Thyroid gland (tissue), 4 donors: Measurements from ENCODE around the gene XYLB. TPM values are rescaled to one million over a fixed set of nuclear protein-coding genes. Genes with fewer than 3 reads are reported as not detected.

Experiments used
- DNase-seq, 2 donors: peaks; one replicate each; pipeline ENCODE4 v3.0.0-alpha.2; 2019
- H3K27ac ChIP-seq, 3 donors: fragments of 200-600 bp; sonication (generic); 1 replicate in 2 of 3; 2 replicates in 1 of 3; pipeline ENCODE4 v1.5.1; 2016 to 2019; ENCODE audit warnings: mild to moderate bottlenecking in 1 of 3, moderate library complexity in 1 of 3
- H3K27me3 ChIP-seq: fragments of 200-600 bp; sonication (generic); one replicate; pipeline ENCODE4 v1.5.1; 2019
- H3K36me3 ChIP-seq, 2 donors: fragments of 200-600 bp; sonication (generic); one replicate each; pipeline ENCODE4 v1.5.1; 2016 to 2019
- H3K4me1 ChIP-seq, 2 donors: fragments of 200-600 bp; sonication (generic); one replicate each; pipeline ENCODE4 v1.5.1; 2017 to 2019
- H3K4me3 ChIP-seq, 3 donors: fragments of 200-600 bp; sonication (generic); replicated peaks in 1 of 3; 1 replicate in 2 of 3; 2 replicates in 1 of 3; pipeline ENCODE4 v1.5.1; 2016; ENCODE audit warnings: mild to moderate bottlenecking in 1 of 3
- H3K9me3 ChIP-seq: fragments of 200-600 bp; sonication (generic); one replicate; pipeline ENCODE4 v1.5.1; 2017
- CTCF ChIP-seq, 6 experiments: fragments of 200-600 bp in 3 of 6; fragments of 450-650 bp in 3 of 6; sonication (generic) in 3 of 6; IDR thresholded peaks; one replicate each; pipeline ENCODE4 v1.5.1; 2016 to 2019; ENCODE audit warnings: antibody characterized with exemption in 6 of 6, mild to moderate bottlenecking in 2 of 6, inconsistent platforms in 1 of 6, moderate library complexity in 1 of 6
- POLR2A ChIP-seq, 2 donors: fragments of 450-650 bp; IDR thresholded peaks; one replicate each; pipeline ENCODE4 v1.6.1; 2017; ENCODE audit warnings: antibody characterized with exemption in 2 of 2, mild to moderate bottlenecking in 2 of 2, moderate library complexity in 1 of 2
- WGBS, 2 donors: methylation state at CpG; one replicate each; pipeline ENCODE4 v1.1.5; 2017; 5-methylcytosine and 5-hydroxymethylcytosine counted together
- intact Hi-C: fragments of 100-400 bp; cut with DNase I; formaldehyde crosslinking; loops from one replicate; pipeline ENCODE4 v1.15.1; 2023
- total RNA-seq, 4 donors: library from RNA; depleted of rRNA; stranded (reverse); fragments of >200 nt; gene quantifications; one replicate each; pipeline ENCODE4 v1.2.3, GENCODE V29; 2016

XYLB gene
- total RNA-seq, 4 donors from 2014 or later, result 0.78 to 1.7 (median 1.1) TPM

GRCh38 chr3:38362825-38363224 is 16.2 kb downstream of the XYLB start:
- TF ChIP-seq CTCF (IDR thresholded peaks at IDR 0.05), result no peak
- TF ChIP-seq POLR2A (IDR thresholded peaks at IDR 0.05), result no peak
- DNase-seq, result no peak
- H3K4me3 ChIP-seq, result no peak overlapping the region
- H3K27ac ChIP-seq, result no peak overlapping the region
- no peaks in the 10 kb centered on the region for H3K4me1 ChIP-seq
- no peaks in the 10 kb centered on the region for H3K9me3 ChIP-seq
- no peaks in the 10 kb centered on the region for H3K36me3 ChIP-seq
- no peaks in the 10 kb centered on the region for H3K27me3 ChIP-seq
- 95 to 97% methylated on average over 9 of the region's 9 CpGs for WGBS, 2 donors
- intact Hi-C loops, result no loop called here

- intact Hi-C loops, result no loop called here
- no peaks in the 10 kb centered on the region for H3K4me1 ChIP-seq
- no peaks in the 10 kb centered on the region for H3K9me3 ChIP-seq
- no peaks in the 10 kb centered on the region for H3K36me3 ChIP-seq
- 94 to 95% methylated on average over 4 to 6 of the region's 6 CpGs for WGBS, 2 donors
- no peak overlapping the region for H3K27ac ChIP-seq
- no peak for TF ChIP-seq POLR2A (IDR thresholded peaks at IDR 0.05)
- TF ChIP-seq CTCF (IDR thresholded peaks at IDR 0.05), result no peak
- H3K4me3 ChIP-seq, result no peak overlapping the region
- DNase-seq, result no peak
- no peaks in the 10 kb centered on the region for H3K27me3 ChIP-seq
Measured at GRCh38 chr3:38364721-38365400, 18.3 kb downstream of the XYLB start.

GRCh38 chr3:38365469-38366062 is 19.0 kb downstream of the XYLB start:
- Histone ChIP-seq H3K36me3 (no peaks in the 10 kb centered on the region), H3K27ac (no peak overlapping the region), H3K9me3 (no peaks in the 10 kb centered on the region), H3K4me1 (no peaks in the 10 kb centered on the region), H3K27me3 (no peaks in the 10 kb centered on the region), H3K4me3 (no peak overlapping the region)
- DNase-seq, result no peak
- intact Hi-C loops, result no loop called here
- TF ChIP-seq POLR2A (IDR thresholded peaks at IDR 0.05) (no peak), CTCF (IDR thresholded peaks at IDR 0.05) (no peak)
- 95% methylated on average over 4 to 13 of the region's 13 CpGs for WGBS, 2 donors

- H3K9me3 ChIP-seq, result no peaks in the 10 kb centered on the region
- H3K4me3 ChIP-seq, result no peak overlapping the region
- no peak overlapping the region for H3K27ac ChIP-seq
- intact Hi-C loops, result no loop called here
- H3K27me3 ChIP-seq, result no peaks in the 10 kb centered on the region
- no peaks in the 10 kb centered on the region for H3K36me3 ChIP-seq
- 87 to 91% methylated on average over 3 of the region's 3 CpGs for WGBS, 2 donors
- no peak for DNase-seq
- no peaks in the 10 kb centered on the region for H3K4me1 ChIP-seq
- TF ChIP-seq CTCF (IDR thresholded peaks at IDR 0.05) (no peak), POLR2A (IDR thresholded peaks at IDR 0.05) (no peak)
Measured at GRCh38 chr3:38366082-38366481, 19.5 kb downstream of the XYLB start.

GRCh38 chr3:38367779-38368178 is 21.2 kb downstream of the XYLB start:
- Histone ChIP-seq H3K27ac (no peak overlapping the region), H3K4me3 (no peak overlapping the region), H3K9me3 (no peaks in the 10 kb centered on the region), H3K36me3 (no peaks in the 10 kb centered on the region), H3K4me1 (no peaks in the 10 kb centered on the region), H3K27me3 (no peaks in the 10 kb centered on the region)
- DNase-seq, result no peak
- intact Hi-C loops, result no loop called here
- TF ChIP-seq CTCF (IDR thresholded peaks at IDR 0.05) (no peak), POLR2A (IDR thresholded peaks at IDR 0.05) (no peak)
- WGBS, 2 donors, result 88 to 93% methylated on average over 3 of the region's 3 CpGs
